Measurements from ENCODE around the gene HES2. TPM values are rescaled to one million over a fixed set of nuclear protein-coding genes. Genes with fewer than 3 reads are reported as not detected.

Gene HES2
- total and polyA plus RNA-seq, 9 of the 15 experiments (the other 6 are each of a cell fraction or from before 2014, with no cell fraction given), result 0.05 to 0.18 (median 0.07) TPM; not detected in 4

GRCh38 chr1:6392809-6393399 lies 26.8 kb downstream of the HES2 start (continued):
- no peak for TF ChIP-seq ATF3 (IDR thresholded peaks at IDR 0.05)
- TF ChIP-seq ATF3 (CRISPR knock-in tag; conservative IDR thresholded peaks at IDR 0.05), result no peak
- no peak for TF ChIP-seq ZKSCAN8 (CRISPR knock-in tag; IDR thresholded peaks at IDR 0.05)
- TF ChIP-seq ZBTB43 (CRISPR knock-in tag; IDR thresholded peaks at IDR 0.05), result no peak
- no peak for TF ChIP-seq TBL1XR1 (IDR thresholded peaks at IDR 0.05; ENCODE audit: low read length in 2 of 2)
- TF ChIP-seq NFATC3 (IDR thresholded peaks at IDR 0.05), result no peak
- no peak for TF ChIP-seq ZNF764 (CRISPR knock-in tag; IDR thresholded peaks at IDR 0.05; ENCODE audit: low read depth)
- no peak for TF ChIP-seq STAT5B (CRISPR knock-in tag; IDR thresholded peaks at IDR 0.05)
- 0 out of 2 replicates have a peak, but pooled peaks have one; percentile 7 for TF ChIP-seq AFF4 (CRISPR knock-in tag; IDR thresholded peaks at IDR 0.05)
- TF ChIP-seq CTBP1 (IDR thresholded peaks at IDR 0.05; ENCODE audit: borderline replicate concordance), result no peak
- no peak for TF ChIP-seq SMARCA4 (IDR thresholded peaks at IDR 0.05)
- TF ChIP-seq PHF21A (IDR thresholded peaks at IDR 0.05; ENCODE audit: borderline replicate concordance, low read depth), result 0 out of 2 replicates have a peak, but pooled peaks have one; percentile 20
- no peak for TF ChIP-seq CEBPZ (IDR thresholded peaks at IDR 0.05; ENCODE audit: borderline replicate concordance, low read depth, low read length)

Measured in K562 (cell line).